Naive thymus-derived CD8-positive, alpha-beta T cell (primary cell): ENCODE data around the gene CLASRP. TPM values are rescaled to one million over a fixed set of nuclear protein-coding genes. Genes with fewer than 3 reads are reported as not detected.

Experiments used
- ATAC-seq, 2 donors: fragments of 150-1000 bp; cut with Tn5 transposase in 1 of 2; sonication (Bioruptor Pico), chemical (Tn5 transposase) in 1 of 2; 1 replicate in 1 of 2; 2 replicates in 1 of 2; pipeline ENCODE4 v1.10.0; 2021; ENCODE audit warnings: mild to moderate bottlenecking in 2 of 2, moderate library complexity in 2 of 2
- POLR2A ChIA-PET: fragments of 350-600 bp; sonication (Branson Sonifier 250); formaldehyde crosslinking; loops from one replicate; lab custom pipeline; 2021; ENCODE audit warnings: antibody characterized with exemption; lab: Charles Lee
- DNase-seq, 10 donors: peaks; one replicate each; pipeline versions ENCODE4 v3.0.0 to v3.0.0-alpha.2; 2020 to 2022
- H3K27ac Mint-ChIP-seq, 10 donors: one replicate each; pipeline ENCODE4 v1.8.0; 2020 to 2022; ENCODE audit warnings: mild to moderate bottlenecking in 10 of 10, mixed read lengths in 10 of 10, moderate library complexity in 4 of 10, inconsistent platforms in 1 of 10
- H3K27me3 Mint-ChIP-seq, 5 donors: one replicate each; pipeline ENCODE4 v1.8.0; 2021 to 2022; ENCODE audit warnings: mixed read lengths in 5 of 5
- H3K36me3 Mint-ChIP-seq, 3 donors: one replicate each; pipeline ENCODE4 v1.8.0; 2020 to 2022; ENCODE audit warnings: mixed read lengths in 3 of 3, mild to moderate bottlenecking in 2 of 3, inconsistent platforms in 1 of 3
- H3K4me1 Mint-ChIP-seq, 4 donors: one replicate each; pipeline ENCODE4 v1.8.0; 2021 to 2022; ENCODE audit warnings: mixed read lengths in 4 of 4
- H3K4me3 Mint-ChIP-seq, 10 donors: one replicate each; pipeline ENCODE4 v1.8.0; 2020 to 2022; ENCODE audit warnings: mild to moderate bottlenecking in 10 of 10, mixed read lengths in 10 of 10, moderate library complexity in 6 of 10, inconsistent platforms in 1 of 10
- H3K9me3 Mint-ChIP-seq, 9 donors: one replicate each; pipeline ENCODE4 v1.8.0; 2020 to 2022; ENCODE audit warnings: mixed read lengths in 9 of 9, mild to moderate bottlenecking in 3 of 9, inconsistent platforms in 1 of 9, moderate library complexity in 1 of 9
- polyA plus RNA-seq, 3 donors: library from polyadenylated mRNA; unstranded; fragments of 300-500 nt; fragmentation: Illumina TruSeq; gene quantifications; one replicate each; pipeline ENCODE4 v1.2.3, GENCODE V29; 2021
- total RNA-seq, 8 experiments: library from RNA in 2 of 8; stranded (reverse) in 2 of 8; gene quantifications; one replicate each; pipeline ENCODE4 v1.2.3 and lab custom pipeline; 2021 to 2026

CLASRP gene
- total and polyA plus RNA-seq, 5 experiments from 2014 or later = 2.0 to 150 (median 6.7) TPM

GRCh38 chr19:45070214-45070613 lies 31.4 kb downstream of the CLASRP start:
- Mint-ChIP-seq H3K36me3 (peaks cover 0 to 40% (median 4%) of the 10 kb centered on the region in 3 donors), H3K27ac (peak overlapping the region in 1 of 10 donors; percentile 33), H3K4me1 (peaks cover 0 to 9% (median 3%) of the 10 kb centered on the region in 4 donors), H3K4me3 (no peak overlapping the region), H3K9me3 (no peaks in the 10 kb centered on the region), H3K27me3 (no peaks in the 10 kb centered on the region)
- ATAC-seq (no peak), DNase-seq (no peak)
- POLR2A ChIA-PET = no interaction called here

GRCh38 chr19:45070861-45071544 lies 32.2 kb downstream of the CLASRP start:
- POLR2A ChIA-PET = no interaction called here
- Mint-ChIP-seq H3K4me3 (no peak overlapping the region), H3K27ac (no peak overlapping the region), H3K36me3 (peaks cover 0 to 35% (median 4%) of the 10 kb centered on the region in 3 donors), H3K4me1 (peaks cover 2 to 13% (median 8%) of the 10 kb centered on the region in 4 donors), H3K9me3 (no peaks in the 10 kb centered on the region), H3K27me3 (no peaks in the 10 kb centered on the region)
- no peak for DNase-seq
- no peak for ATAC-seq

DNA sequence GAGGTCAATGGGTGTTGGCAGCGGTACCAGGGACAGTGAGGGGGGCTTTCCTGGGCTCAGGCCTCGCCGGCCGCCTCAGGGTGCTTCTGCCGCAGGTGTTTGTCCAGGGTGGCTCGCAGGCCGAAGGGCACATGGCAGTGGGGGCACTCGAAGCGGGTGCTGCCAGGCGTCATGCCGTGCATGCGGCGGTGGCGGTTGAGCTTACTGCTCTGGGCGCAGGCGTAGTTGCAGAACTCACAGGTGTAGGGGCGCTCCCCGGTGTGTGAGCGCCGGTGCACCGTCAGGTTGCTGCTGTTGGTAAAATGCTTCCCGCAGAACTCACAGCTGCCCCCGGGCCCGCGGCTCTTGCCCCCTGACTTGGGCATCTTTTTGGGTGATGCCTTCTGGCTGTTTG lies 32.7 kb downstream of the CLASRP start:
- no peak overlapping the region for H3K27ac Mint-ChIP-seq

GRCh38 chr19:45071969-45072790 lies 33.3 kb downstream of the CLASRP start:
- Mint-ChIP-seq H3K36me3 (peaks cover 0 to 28% (median 4%) of the 10 kb centered on the region in 3 donors), H3K4me1 (peaks cover 5 to 22% (median 16%) of the 10 kb centered on the region in 4 donors), H3K9me3 (no peaks in the 10 kb centered on the region), H3K27me3 (no peaks in the 10 kb centered on the region), H3K27ac (peak overlapping the region in 4 of 10 donors; percentile 26 to 75 (median 40)), H3K4me3 (no peak overlapping the region)
- no peak for ATAC-seq
- POLR2A ChIA-PET = interaction anchor here (0.7 to 1.6 kb wide), 4 partner anchors 18 to 59 kb away, joined by 3 to 4 read pairs (median 3); partner anchors contain the start of gene PPP1R37
- no peak for DNase-seq

More for the DNA sequence above, 32.7 kb downstream of the CLASRP start:
- no peak for ATAC-seq
- Mint-ChIP-seq H3K4me1 (peaks cover 2 to 15% (median 9%) of the 10 kb centered on the region in 4 donors), H3K27me3 (no peaks in the 10 kb centered on the region), H3K36me3 (peaks cover 0 to 33% (median 4%) of the 10 kb centered on the region in 3 donors), H3K4me3 (no peak overlapping the region), H3K9me3 (no peaks in the 10 kb centered on the region)
- no peak for DNase-seq
- POLR2A ChIA-PET = interaction anchor here (1.6 kb wide), 1 partner anchor 32 kb away, joined by 3 read pairs; no protein-coding TSS in a partner anchor

GRCh38 chr19:45074744-45075300 lies 36.0 kb downstream of the CLASRP start:
- Mint-ChIP-seq H3K27ac (peak overlapping the region in 8 of 10 donors; percentile 28 to 90 (median 78)), H3K4me3 (peak overlapping the region; percentile 5 to 96 (median 54)), H3K9me3 (no peaks in the 10 kb centered on the region), H3K36me3 (peaks cover 0 to 11% (median 0%) of the 10 kb centered on the region in 3 donors), H3K4me1 (peaks cover 7 to 42% (median 33%) of the 10 kb centered on the region in 4 donors), H3K27me3 (no peaks in the 10 kb centered on the region)
- DNase-seq = no peak
- POLR2A ChIA-PET = interaction anchor here (0.5 to 3.8 kb wide), 7 partner anchors 10 to 379 kb away, joined by 3 to 30 read pairs (median 3); partner anchors contain the start of genes CLASRP and PPP1R37
- ATAC-seq = no peak

- H3K27me3 Mint-ChIP-seq = no peaks in the 10 kb centered on the region
- POLR2A ChIA-PET = interaction anchor here (0.8 to 3.8 kb wide), 3 partner anchors 17 to 74 kb away, joined by 3 to 30 read pairs (median 7); partner anchors contain the start of genes CLASRP and PPP1R37
- H3K36me3 Mint-ChIP-seq = peaks cover 0 to 5% (median 0%) of the 10 kb centered on the region in 3 donors
- ATAC-seq = peak; percentile 9 to 11
- peaks cover 7 to 48% (median 40%) of the 10 kb centered on the region in 4 donors for H3K4me1 Mint-ChIP-seq
- peak overlapping the region in 8 of 10 donors; percentile 43 to 83 (median 67) for H3K27ac Mint-ChIP-seq
- DNase-seq = peak in 5 of 10 donors; percentile 18 to 74 (median 21)
- peak overlapping the region; percentile 45 to 96 (median 77) for H3K4me3 Mint-ChIP-seq
- no peaks in the 10 kb centered on the region for H3K9me3 Mint-ChIP-seq
These were observed 36.6 kb downstream of the CLASRP start for GRCh38 chr19:45075301-45076028.

- Mint-ChIP-seq H3K4me1 (peaks cover 7 to 54% (median 46%) of the 10 kb centered on the region in 4 donors), H3K36me3 (peaks cover 0 to 4% (median 0%) of the 10 kb centered on the region in 3 donors), H3K4me3 (peak within 1 kb of the TSS; percentile 63 to 96 (median 79)), H3K9me3 (no peaks in the 10 kb centered on the region), H3K27ac (peak within 1 kb of the TSS in 9 of 10 donors; percentile 47 to 93 (median 78)), H3K27me3 (no peaks in the 10 kb centered on the region)
- POLR2A ChIA-PET = interaction anchor here (0.7 to 3.8 kb wide), 3 partner anchors 14 to 37 kb away, joined by 3 to 30 read pairs (median 7); partner anchors contain the start of genes CLASRP and PPP1R37
- peak; percentile 51 to 83 (median 68) for DNase-seq
- ATAC-seq = peak; percentile 77 to 81
These were observed 37.4 kb downstream of the CLASRP start, which contains the start of gene ZNF296 for GRCh38 chr19:45076029-45076850. TSS of gene ZNF296 (minus strand) at chr19:45076478. CDS start at chr19:45076373, 105 bp downstream.

GRCh38 chr19:45076851-45077730 lies 38.2 kb downstream of the CLASRP start:
- Mint-ChIP-seq H3K27ac (peak overlapping the region in 9 of 10 donors; percentile 36 to 93 (median 74)), H3K9me3 (no peaks in the 10 kb centered on the region), H3K4me1 (peaks cover 13 to 62% (median 54%) of the 10 kb centered on the region in 4 donors), H3K4me3 (peak overlapping the region; percentile 46 to 96 (median 75)), H3K36me3 (peaks cover 0 to 12% (median 6%) of the 10 kb centered on the region in 3 donors), H3K27me3 (no peaks in the 10 kb centered on the region)
- DNase-seq (no peak), ATAC-seq (no peak)
- POLR2A ChIA-PET = interaction anchor here (0.7 to 3.8 kb wide), 3 partner anchors 13 to 20 kb away, joined by 3 to 30 read pairs (median 7); partner anchors contain the start of gene PPP1R37

DNA sequence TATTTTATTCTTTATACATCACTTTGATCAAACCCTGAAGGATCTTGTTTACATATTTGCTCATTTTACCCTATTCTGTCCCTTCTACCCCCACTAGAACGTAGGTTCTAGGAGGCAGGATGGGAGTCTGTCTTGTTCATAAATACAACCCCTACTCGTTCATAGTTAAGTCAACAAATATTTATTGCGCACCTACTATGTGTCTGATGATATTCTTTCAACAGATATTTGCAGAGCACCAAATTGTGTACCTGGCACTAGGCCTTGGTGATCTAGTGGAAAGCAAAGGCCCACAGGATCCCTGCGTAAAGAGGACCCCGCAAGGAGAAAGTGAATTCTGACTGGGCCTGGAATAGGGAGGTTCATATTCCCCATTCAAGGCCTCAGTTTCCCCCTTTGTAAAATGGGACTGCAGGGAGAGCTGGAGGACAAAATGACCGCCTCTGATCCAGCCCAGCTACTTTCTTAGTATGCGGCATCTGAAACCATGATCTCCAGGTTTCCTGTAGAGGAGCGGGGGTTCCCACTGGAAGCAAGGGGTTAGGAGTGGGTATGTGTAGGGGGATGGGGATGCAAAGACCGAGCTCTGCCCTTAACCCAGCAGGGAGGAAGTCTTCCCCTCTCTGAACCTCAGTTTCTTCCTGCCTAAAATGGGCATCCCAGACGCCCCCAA lies 39.7 kb downstream of the CLASRP start:
- peak overlapping the region in 9 of 10 donors; percentile 6 to 93 (median 47) for H3K27ac Mint-ChIP-seq
- ATAC-seq (peak in 1 of 2 donors; percentile 4), DNase-seq (no peak)
- peaks cover 0 to 18% (median 8%) of the 10 kb centered on the region in 3 donors for H3K36me3 Mint-ChIP-seq
- H3K4me1 Mint-ChIP-seq = peaks cover 15 to 65% (median 58%) of the 10 kb centered on the region in 4 donors
- no peaks in the 10 kb centered on the region for H3K27me3 Mint-ChIP-seq
- no peaks in the 10 kb centered on the region for H3K9me3 Mint-ChIP-seq
- H3K4me3 Mint-ChIP-seq = peak overlapping the region; percentile 91 to 97 (median 94)
- POLR2A ChIA-PET = interaction anchor here (0.5 to 2.5 kb wide), 11 partner anchors 10 to 122 kb away, joined by 3 to 34 read pairs (median 3); partner anchors contain the start of genes BLOC1S3, PPP1R37, RELB and TRAPPC6A
